Measurements from ENCODE around the gene C1orf53. TPM values are rescaled to one million over a fixed set of nuclear protein-coding genes. Genes with fewer than 3 reads are reported as not detected.

Gene C1orf53
- total and polyA plus RNA-seq, 9 of the 15 experiments (the other 6 are each of a cell fraction or from before 2014, with no cell fraction given) = 0.31 to 3.2 (median 2.3) TPM

- TF ChIP-seq ATF4 (CRISPR knock-in tag; IDR thresholded peaks at IDR 0.05) (no peak), PPARD (CRISPR knock-in tag; IDR thresholded peaks at IDR 0.05) (no peak), JUND (IDR thresholded peaks at IDR 0.05; ENCODE audit: borderline replicate concordance, low read depth, low read length) (no peak), JUND (tag; IDR thresholded peaks at IDR 0.05; ENCODE audit: borderline replicate concordance, low read depth, low read length) (no peak), BDP1 (IDR thresholded peaks at IDR 0.05; ENCODE audit: insufficient read depth, insufficient read length) (no peak), FIP1L1 (IDR thresholded peaks at IDR 0.05; ENCODE audit: low read depth, low read length, poor library complexity, severe bottlenecking) (no peak), HBP1 (CRISPR knock-in tag; IDR thresholded peaks at IDR 0.05) (no peak), THAP7 (CRISPR knock-in tag; IDR thresholded peaks at IDR 0.05) (no peak), NR2F6 (CRISPR knock-in tag; IDR thresholded peaks at IDR 0.05) (no peak), GTF2F1 (IDR thresholded peaks at IDR 0.05; ENCODE audit: low read depth, low read length) (no peak), CBX5 (IDR thresholded peaks at IDR 0.05; ENCODE audit: borderline replicate concordance, low read depth) (no peak), PKNOX1 (IDR thresholded peaks at IDR 0.05) (no peak)
These were observed 9.6 kb downstream of the C1orf53 start (continued) for GRCh38 chr1:197911857-197912696.
